ENCODE measurements around the gene PHYH.
"Not testable (repeated sequence)": the region's sequence is repeated elsewhere in the genome, so short reads cannot be mapped to it uniquely, and the experiment has no call there.

Gene PHYH

GRCh38 chr10:13299437-13300287 lies at the start of gene PHYH:
TSS of gene PHYH (minus strand) at chr10:13300064. CDS start at chr10:13300042, 22 bp downstream.
- peak; percentile 53 for DNase-seq

- peak; percentile 63 for DNase-seq
Measured at GRCh38 chr10:13348216-13349017, 48.6 kb upstream of the PHYH start, which contains the start of gene SEPHS1. TSS of gene SEPHS1 (minus strand) at chr10:13348293. CDS start at chr10:13344950, 3,343 bp downstream.

- peak; percentile 53 for DNase-seq
Measured at GRCh38 chr10:13347500-13348156, 47.8 kb upstream of the PHYH start.

GRCh38 chr10:13347043-13347499 lies 47.2 kb upstream of the PHYH start:
- no peak for DNase-seq

- DNase-seq, result no peak
Measured at GRCh38 chr10:13346283-13347042, 46.6 kb upstream of the PHYH start.

- DNase-seq, result no peak
Measured at GRCh38 chr10:13340626-13341376, 40.9 kb upstream of the PHYH start.

- DNase-seq, result no peak
Measured at GRCh38 chr10:13340068-13340467, 40.2 kb upstream of the PHYH start.

- no peak for DNase-seq
Measured at GRCh38 chr10:13338390-13339110, 38.7 kb upstream of the PHYH start.

- no peak for DNase-seq
Measured at GRCh38 chr10:13337827-13338196, 37.9 kb upstream of the PHYH start.

GRCh38 chr10:13337128-13337826 lies 37.4 kb upstream of the PHYH start:
- no peak for DNase-seq

GRCh38 chr10:13335881-13336280 lies 36.0 kb upstream of the PHYH start:
- no peak for DNase-seq

- DNase-seq, result no peak
Measured at GRCh38 chr10:13334556-13334955, 34.7 kb upstream of the PHYH start.

- no peak for DNase-seq
Measured at GRCh38 chr10:13331646-13332045, 31.8 kb upstream of the PHYH start.

- DNase-seq, result not testable (repeated sequence)
Measured at GRCh38 chr10:13330980-13331379, 31.1 kb upstream of the PHYH start.

- DNase-seq, result no peak
Measured at GRCh38 chr10:13329565-13329964, 29.7 kb upstream of the PHYH start.

GRCh38 chr10:13328613-13329012 lies 28.7 kb upstream of the PHYH start:
- no peak for DNase-seq

- no peak for DNase-seq
Measured at GRCh38 chr10:13328126-13328525, 28.3 kb upstream of the PHYH start.

GRCh38 chr10:13327534-13327933 lies 27.7 kb upstream of the PHYH start:
- no peak for DNase-seq

- DNase-seq, result no peak
Measured at GRCh38 chr10:13322615-13323148, 22.8 kb upstream of the PHYH start.

GRCh38 chr10:13321576-13321975 lies 21.7 kb upstream of the PHYH start:
- no peak for DNase-seq

Data from SHP77 treated with DMSO at 0.1 percent for 48 hours (cell line).